Common myeloid progenitor, CD34-positive (primary cell): ENCODE measurements around the gene TNFSF12.

Experiments used
- CTCF ChIA-PET: fragments of 350-600 bp; sonication (Branson Sonifier 250); formaldehyde crosslinking; loops from one replicate; lab custom pipeline; 2021; ENCODE audit warnings: antibody characterized with exemption; lab: Charles Lee
- POLR2A ChIA-PET: fragments of 350-600 bp; sonication (Branson Sonifier 250); formaldehyde crosslinking; loops from one replicate; lab custom pipeline; 2021; ENCODE audit warnings: antibody characterized with exemption; lab: Charles Lee
- DNase-seq, 3 donors: peaks; one replicate each; pipeline versions ENCODE4 v3.0.0 to v3.0.0-alpha.2; 2013
- H3K27ac ChIP-seq, 2 experiments: 1 replicate in 1 of 2; 2 replicates in 1 of 2; pipeline ENCODE4 v1.7.0; 2013; ENCODE audit warnings: inconsistent platforms in 2 of 2, low read length in 2 of 2, mild to moderate bottlenecking in 2 of 2, low read depth in 1 of 2, moderate library complexity in 1 of 2; ENCODE audit not compliant: severe bottlenecking in 2 of 2, insufficient read depth in 1 of 2, poor library complexity in 1 of 2
- H3K27me3 ChIP-seq, 5 experiments: replicated peaks in 2 of 5; 1 replicate in 3 of 5; 2 replicates in 2 of 5; pipeline versions ENCODE4 v1.6.1 to v1.7.0; 2013; ENCODE audit warnings: low read length in 4 of 5, mild to moderate bottlenecking in 2 of 5, moderate library complexity in 2 of 5, inconsistent platforms in 1 of 5; ENCODE audit not compliant: insufficient read depth in 5 of 5, control insufficient read depth in 4 of 5
- H3K36me3 ChIP-seq, 4 experiments: 1 replicate in 2 of 4; 2 replicates in 2 of 4; pipeline versions ENCODE4 v1.6.1 to v1.7.0; 2013; ENCODE audit warnings: low read length in 3 of 4, control low read depth in 1 of 4, mild to moderate bottlenecking in 1 of 4; ENCODE audit not compliant: control insufficient read depth in 4 of 4, insufficient read depth in 4 of 4
- H3K4me1 ChIP-seq, 4 experiments: 1 replicate in 3 of 4; 2 replicates in 1 of 4; pipeline versions ENCODE4 v1.6.1 to v1.7.1; 2013; ENCODE audit warnings: low read length in 3 of 4, mild to moderate bottlenecking in 3 of 4, control low read depth in 1 of 4, inconsistent platforms in 1 of 4, moderate library complexity in 1 of 4; ENCODE audit not compliant: control insufficient read depth in 4 of 4, insufficient read depth in 4 of 4; ENCODE audit errors: control extremely low read depth in 1 of 4
- H3K4me3 ChIP-seq, 7 experiments: 1 replicate in 4 of 7; 2 replicates in 3 of 7; pipeline versions ENCODE4 v1.5.1 to v1.7.0; 2013; ENCODE audit warnings: mild to moderate bottlenecking in 7 of 7, low read length in 6 of 7, moderate library complexity in 6 of 7, inconsistent platforms in 2 of 7, low read depth in 2 of 7, control low read depth in 1 of 7; ENCODE audit not compliant: insufficient read depth in 4 of 7, control insufficient read depth in 1 of 7; ENCODE audit errors: extremely low read depth in 1 of 7
- H3K9me3 ChIP-seq, 5 experiments: 1 replicate in 4 of 5; 2 replicates in 1 of 5; pipeline versions ENCODE4 v1.6.1 to v1.7.1; 2013; ENCODE audit warnings: low read length in 4 of 5, mild to moderate bottlenecking in 2 of 5, inconsistent platforms in 1 of 5, low read depth in 1 of 5, moderate library complexity in 1 of 5; ENCODE audit not compliant: control insufficient read depth in 4 of 5, insufficient read depth in 2 of 5; ENCODE audit errors: control extremely low read depth in 1 of 5
- WGBS: methylation state at CpG from one replicate; pipeline ENCODE4 v1.1.5; 2013; ENCODE audit not compliant: insufficient coverage; 5-methylcytosine and 5-hydroxymethylcytosine counted together

Gene TNFSF12

DNA sequence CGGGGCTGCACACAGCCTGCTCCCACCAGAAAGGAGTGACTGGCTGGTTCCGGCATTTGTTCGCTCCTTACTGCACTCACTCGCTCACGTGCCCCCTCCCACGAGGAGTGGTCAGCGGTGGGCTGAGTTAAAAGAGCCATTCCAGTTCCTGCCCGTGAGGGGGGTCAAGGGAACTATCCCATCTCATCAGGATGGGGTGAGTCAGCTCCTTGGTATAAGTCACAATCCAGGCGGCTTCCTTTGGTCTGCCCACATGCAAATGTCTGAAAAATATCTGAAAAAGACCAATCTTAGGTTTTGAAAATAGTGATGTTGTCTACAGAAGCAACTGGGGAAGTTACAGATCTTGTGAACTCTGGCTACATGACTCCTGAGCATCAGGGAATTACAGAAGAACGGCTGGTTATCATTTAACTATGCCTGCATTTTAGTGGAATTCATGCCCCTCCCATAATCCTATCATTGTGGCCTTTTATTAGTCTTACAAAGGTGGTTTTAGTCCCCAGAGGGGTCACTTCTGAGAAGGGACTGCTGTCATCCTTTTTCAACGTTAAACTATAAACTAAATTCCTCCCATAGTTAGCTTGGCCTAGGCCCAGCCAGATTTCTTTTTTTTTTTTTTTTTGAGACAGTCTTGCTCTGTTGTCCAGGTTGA lies 9.8 kb upstream of the TNFSF12 start:
- Histone ChIP-seq H3K4me1 (no peaks in the 10 kb centered on the region), H3K27me3 (no peaks in the 10 kb centered on the region), H3K36me3 (no peaks in the 10 kb centered on the region), H3K9me3 (peaks cover 0 to 11% (median 8%) of the 10 kb centered on the region in 5 experiments), H3K4me3 (no peak overlapping the region), H3K27ac (no peak overlapping the region)
- ChIA-PET POLR2A (no interaction called here), CTCF (interaction anchor here (1.2 kb wide), 1 partner anchor 11 kb away, joined by 3 read pairs; no protein-coding TSS in a partner anchor)
- DNase-seq, result no peak
- WGBS, result 87% methylated on average over 11 of the region's 11 CpGs

DNA sequence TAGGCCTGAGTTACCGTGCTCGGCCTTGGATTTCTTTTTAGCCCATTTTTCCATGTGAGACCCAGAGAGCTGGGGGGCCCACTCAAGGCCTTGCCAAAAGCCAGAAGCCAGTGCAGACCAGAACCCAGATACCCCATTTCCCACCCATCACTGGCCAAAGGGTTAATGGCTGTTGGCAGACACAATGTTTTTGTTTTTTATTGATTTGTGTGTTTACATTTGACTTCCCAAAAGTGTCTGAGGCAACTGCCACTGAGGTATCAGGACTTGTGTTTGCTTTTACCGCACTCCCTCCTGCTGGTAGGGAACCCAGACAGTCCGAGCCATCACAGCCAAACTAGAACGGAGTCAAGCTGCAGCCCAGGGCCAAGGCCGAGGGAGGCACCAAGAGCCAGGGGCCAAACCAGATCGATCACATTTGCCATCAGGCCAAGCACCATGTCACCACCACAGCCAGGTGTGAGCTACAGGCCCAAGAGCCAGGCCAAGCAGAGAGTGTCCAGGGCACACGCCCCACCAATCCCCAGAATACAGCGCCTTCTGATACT lies 7.7 kb upstream of the TNFSF12 start:
- 99% methylated on average over 8 of the region's 9 CpGs for WGBS
- ChIA-PET POLR2A (no interaction called here), CTCF (interaction anchor here (1.0 to 2.0 kb wide), 3 partner anchors 12 to 21 kb away, joined by 3 to 9 read pairs (median 3); no protein-coding TSS in a partner anchor)
- Histone ChIP-seq H3K36me3 (no peaks in the 10 kb centered on the region), H3K9me3 (peaks cover 0 to 11% (median 8%) of the 10 kb centered on the region in 5 experiments), H3K27ac (no peak overlapping the region), H3K27me3 (no peaks in the 10 kb centered on the region), H3K4me1 (no peaks in the 10 kb centered on the region), H3K4me3 (no peak overlapping the region)
- DNase-seq, result no peak

DNA sequence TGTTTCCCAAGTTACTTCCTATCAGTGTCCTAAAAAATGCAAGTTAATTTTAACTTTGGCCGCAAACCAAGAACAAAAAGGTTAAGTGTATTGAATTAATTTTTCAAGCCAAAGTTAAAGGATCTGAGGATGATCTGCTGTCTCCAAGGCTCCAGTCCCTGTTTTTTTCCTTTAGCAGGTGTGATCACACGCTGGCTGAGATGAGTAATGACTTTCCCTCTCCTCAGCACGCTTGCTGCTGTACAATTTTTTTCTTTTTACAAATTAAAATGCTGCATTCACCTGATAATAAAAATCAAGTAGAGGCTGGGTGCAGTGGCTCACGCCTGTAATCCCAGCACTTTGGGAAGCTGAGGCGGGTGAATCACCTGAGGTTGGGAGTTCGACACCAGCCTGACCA lies 3.9 kb upstream of the TNFSF12 start:
- Histone ChIP-seq H3K27me3 (no peaks in the 10 kb centered on the region), H3K4me3 (no peak overlapping the region), H3K27ac (no peak overlapping the region), H3K9me3 (no peaks in the 10 kb centered on the region), H3K36me3 (no peaks in the 10 kb centered on the region), H3K4me1 (peaks cover 3 to 20% (median 18%) of the 10 kb centered on the region in 4 experiments)
- CTCF ChIA-PET, result interaction anchor here (7.2 to 21.7 kb wide), 2 partner anchors 16 to 30 kb away, joined by 35 to 515 read pairs; partner anchors contain the start of gene SENP3
- 50% methylated on average over 2 of the region's 6 CpGs for WGBS
- no peak for DNase-seq
- POLR2A ChIA-PET, result no interaction called here

DNA sequence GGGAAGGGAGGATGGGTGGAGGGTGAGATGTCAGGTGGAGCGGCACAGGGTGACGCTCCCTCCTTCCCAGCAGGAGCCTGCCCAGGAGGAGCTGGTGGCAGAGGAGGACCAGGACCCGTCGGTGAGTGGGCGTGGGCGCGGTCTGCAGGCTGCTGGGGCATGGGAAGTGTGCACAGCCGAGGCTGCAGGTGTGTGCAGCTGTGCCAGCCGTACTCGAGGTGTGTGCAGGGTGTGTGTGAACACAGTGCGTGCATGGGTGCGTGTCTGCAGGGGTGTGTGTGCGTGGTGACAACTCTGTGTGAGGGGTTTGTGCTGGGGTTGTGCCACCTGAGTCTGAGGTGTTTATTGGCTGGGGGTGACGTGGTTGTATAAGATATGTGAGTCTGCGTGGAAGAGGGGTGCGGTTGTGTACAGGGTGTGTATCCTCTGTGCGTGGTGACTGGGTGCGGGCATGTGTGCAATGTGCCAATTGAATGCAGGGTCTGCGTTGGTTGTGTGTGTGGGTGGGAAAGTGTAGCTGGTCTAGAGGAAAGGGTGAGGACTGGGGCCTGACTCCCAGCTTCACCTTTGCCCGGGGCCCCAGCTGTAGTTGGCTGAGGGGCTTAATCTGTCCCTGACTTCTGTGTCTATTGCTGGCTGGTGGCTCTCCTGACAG lies 670 bp downstream of the TNFSF12 start:
- ChIA-PET POLR2A (interaction anchor here (0.6 to 2.0 kb wide), 2 partner anchors 10 to 14 kb away, joined by 3 to 9 read pairs; partner anchors contain the start of gene TNFSF13), CTCF (interaction anchor here (1.1 to 21.7 kb wide), 5 partner anchors 11 to 34 kb away, joined by 3 to 515 read pairs (median 4); partner anchors contain the start of gene SENP3)
- Histone ChIP-seq H3K36me3 (peaks cover 0 to 4% (median 0%) of the 10 kb centered on the region in 4 experiments), H3K27ac (peak overlapping the region in 1 of 2 experiments; percentile 43), H3K27me3 (no peaks in the 10 kb centered on the region), H3K4me1 (peaks cover 5 to 61% (median 54%) of the 10 kb centered on the region in 4 experiments), H3K9me3 (no peaks in the 10 kb centered on the region), H3K4me3 (peak overlapping the region; percentile 17 to 83 (median 43))
- 55% methylated on average over 16 of the region's 20 CpGs for WGBS
- peak in 1 of 3 donors; percentile 38 for DNase-seq

DNA sequence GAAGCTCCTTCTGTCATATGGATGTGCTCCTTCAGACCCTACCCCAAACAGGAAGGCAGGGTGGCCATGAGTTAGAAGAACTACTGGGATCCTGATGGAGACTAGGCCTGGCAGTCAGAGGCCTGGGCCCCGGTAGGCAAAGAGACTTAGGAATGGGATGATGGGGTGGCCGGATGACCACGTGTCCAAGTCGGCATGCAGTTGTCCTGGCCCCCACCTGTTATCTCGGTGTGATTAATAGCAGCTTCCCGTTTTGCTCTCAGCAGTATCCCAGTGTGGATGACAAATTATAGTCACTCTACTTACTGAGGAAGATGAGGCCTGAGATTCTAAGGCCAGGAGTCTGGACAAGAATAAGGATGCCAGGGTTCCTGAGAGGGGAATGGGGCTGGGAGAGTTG lies 1.5 kb downstream of the TNFSF12 start:
- Histone ChIP-seq H3K27ac (no peak overlapping the region), H3K9me3 (no peaks in the 10 kb centered on the region), H3K36me3 (peaks cover 0 to 4% (median 0%) of the 10 kb centered on the region in 4 experiments), H3K4me1 (peaks cover 5 to 64% (median 57%) of the 10 kb centered on the region in 4 experiments), H3K4me3 (no peak overlapping the region), H3K27me3 (no peaks in the 10 kb centered on the region)
- ChIA-PET POLR2A (interaction anchor here (2.0 kb wide), 1 partner anchor 9 kb away, joined by 9 read pairs; the partner anchor contains the start of gene TNFSF13), CTCF (interaction anchor here (1.1 to 21.7 kb wide), 4 partner anchors 10 to 35 kb away, joined by 3 to 515 read pairs (median 20); partner anchors contain the start of gene SENP3)
- WGBS, result 73% methylated on average over 5 of the region's 6 CpGs
- DNase-seq, result no peak

DNA sequence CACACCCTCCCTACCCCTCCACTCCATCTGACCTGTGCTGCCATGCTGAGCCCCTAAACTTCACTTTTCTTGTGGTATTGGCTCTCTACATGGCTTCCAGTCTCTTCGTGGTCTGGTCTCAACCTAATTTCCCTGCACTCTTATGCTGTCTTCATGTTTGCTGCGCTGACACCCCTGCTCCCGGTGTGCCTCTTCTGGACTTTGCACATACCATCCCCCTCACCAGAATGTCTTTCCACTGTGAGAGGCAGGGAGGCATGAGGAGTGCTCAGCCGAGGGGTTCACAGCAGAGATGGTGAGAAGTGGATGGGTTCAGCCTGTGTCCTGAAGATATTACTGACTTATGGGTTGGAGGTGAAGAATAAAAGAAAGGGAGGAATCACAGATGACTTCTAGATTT lies 2.5 kb downstream of the TNFSF12 start:
- H3K27ac ChIP-seq, result no peak overlapping the region
- peaks cover 5 to 69% (median 61%) of the 10 kb centered on the region in 4 experiments for H3K4me1 ChIP-seq
- H3K36me3 ChIP-seq, result peaks cover 0 to 4% (median 0%) of the 10 kb centered on the region in 4 experiments
- POLR2A ChIA-PET, result no interaction called here
- H3K9me3 ChIP-seq, result no peaks in the 10 kb centered on the region
- no peak overlapping the region for H3K4me3 ChIP-seq
- no peak for DNase-seq
- WGBS, result 40% methylated on average over 1 of the region's 4 CpGs
- CTCF ChIA-PET, result interaction anchor here (1.8 to 21.7 kb wide), 2 partner anchors 10 to 36 kb away, joined by 11 to 515 read pairs; partner anchors contain the start of gene SENP3
- no peaks in the 10 kb centered on the region for H3K27me3 ChIP-seq
